Measurements from ENCODE around the gene SSBP1.

- no peak for TF ChIP-seq POLR2AphosphoS2 (conservative IDR thresholded peaks at IDR 0.05; ENCODE audit: low read length)
- no peak for TF ChIP-seq RAD21 (conservative IDR thresholded peaks at IDR 0.05 in 1 of 2, IDR thresholded peaks at IDR 0.05 in 1 of 2)
- no peak for TF ChIP-seq CTCF (IDR thresholded peaks at IDR 0.05)
Measured at GRCh38 chr7:141699860-141700259, 38.3 kb upstream of the SSBP1 start.
